Progenitor cell of endocrine pancreas (in vitro differentiated cells): ENCODE measurements around the gene GPC3. TPM values are rescaled to one million over a fixed set of nuclear protein-coding genes. Genes with fewer than 3 reads are reported as not detected.

Experiments
- DNase-seq: peaks from one replicate; pipeline ENCODE4 v3.0.0; 2021; ENCODE audit warnings: low spot score; ENCODE audit not compliant: unreplicated experiment
- H3K27ac Mint-ChIP-seq: 2 replicates; pipeline ENCODE4 v1.8.0; 2021; ENCODE audit warnings: mild to moderate bottlenecking, moderate library complexity, mixed read lengths
- H3K27me3 Mint-ChIP-seq: 2 replicates; pipeline ENCODE4 v1.8.0; 2021; ENCODE audit warnings: mixed read lengths
- H3K36me3 Mint-ChIP-seq: 2 replicates; pipeline ENCODE4 v1.8.0; 2022; ENCODE audit warnings: mixed read lengths; ENCODE audit not compliant: insufficient read depth
- H3K4me1 Mint-ChIP-seq: 2 replicates; pipeline ENCODE4 v1.8.0; 2021; ENCODE audit warnings: low read depth, mixed read lengths
- H3K4me3 Mint-ChIP-seq: 2 replicates; pipeline ENCODE4 v1.8.0; 2021; ENCODE audit warnings: low read depth, mild to moderate bottlenecking, moderate library complexity, mixed read lengths
- H3K9me3 Mint-ChIP-seq: 2 replicates; pipeline ENCODE4 v1.8.0; 2021; ENCODE audit warnings: low read depth, mixed read lengths
- CTCF ChIP-seq: fragments of 200-600 bp; sonication (generic); IDR thresholded peaks from one replicate; pipeline ENCODE4 v1.5.0; 2021; ENCODE audit warnings: antibody characterized with exemption, mild to moderate bottlenecking; ENCODE audit not compliant: unreplicated experiment
- total RNA-seq: library from RNA; stranded (reverse); gene quantifications from 2 replicates; pipeline ENCODE4 v1.2.1, GENCODE V29; 2021

GPC3 gene
- total RNA-seq, 1 donor from 2014 or later = 197 TPM

- peaks cover 11% of the 10 kb centered on the region for H3K9me3 Mint-ChIP-seq
- no peak overlapping the region for H3K4me3 Mint-ChIP-seq
- H3K4me1 Mint-ChIP-seq = peaks cover 2% of the 10 kb centered on the region
- no peak for DNase-seq
- peaks cover 12% of the 10 kb centered on the region for H3K36me3 Mint-ChIP-seq
- H3K27ac Mint-ChIP-seq = no peak overlapping the region
- no peaks in the 10 kb centered on the region for H3K27me3 Mint-ChIP-seq
- no peak for TF ChIP-seq CTCF
Measured at GRCh38 chrX:133956570-133957340, 28.6 kb downstream of the GPC3 start.

- H3K36me3 Mint-ChIP-seq = peaks cover 12% of the 10 kb centered on the region
- peak overlapping the region; percentile 51 for H3K27ac Mint-ChIP-seq
- H3K9me3 Mint-ChIP-seq = peaks cover 11% of the 10 kb centered on the region
- no peak for TF ChIP-seq CTCF
- no peak for DNase-seq
- peaks cover 2% of the 10 kb centered on the region for H3K4me1 Mint-ChIP-seq
- H3K4me3 Mint-ChIP-seq = no peak overlapping the region
- H3K27me3 Mint-ChIP-seq = no peaks in the 10 kb centered on the region
Measured at GRCh38 chrX:133953785-133954355, 31.5 kb downstream of the GPC3 start.

- H3K36me3 Mint-ChIP-seq = peaks cover 12% of the 10 kb centered on the region
- H3K27ac Mint-ChIP-seq = no peak overlapping the region
- H3K4me3 Mint-ChIP-seq = no peak overlapping the region
- peaks cover 5% of the 10 kb centered on the region for H3K4me1 Mint-ChIP-seq
- H3K27me3 Mint-ChIP-seq = no peaks in the 10 kb centered on the region
- peaks cover 11% of the 10 kb centered on the region for H3K9me3 Mint-ChIP-seq
- DNase-seq = no peak
- no peak for TF ChIP-seq CTCF
Measured at GRCh38 chrX:133953078-133953477, 32.3 kb downstream of the GPC3 start.

GRCh38 chrX:133951098-133951497, 34.3 kb downstream of the GPC3 start:
- Mint-ChIP-seq H3K27ac (no peak overlapping the region), H3K27me3 (no peaks in the 10 kb centered on the region), H3K36me3 (peaks cover 12% of the 10 kb centered on the region), H3K4me3 (no peak overlapping the region), H3K9me3 (peaks cover 11% of the 10 kb centered on the region), H3K4me1 (peaks cover 17% of the 10 kb centered on the region)
- TF ChIP-seq CTCF = no peak
- no peak for DNase-seq

- no peak for TF ChIP-seq CTCF
- Mint-ChIP-seq H3K27ac (no peak overlapping the region), H3K27me3 (no peaks in the 10 kb centered on the region), H3K36me3 (peaks cover 11% of the 10 kb centered on the region), H3K4me1 (peaks cover 17% of the 10 kb centered on the region), H3K4me3 (no peak overlapping the region), H3K9me3 (peaks cover 9% of the 10 kb centered on the region)
- no peak for DNase-seq
Measured at GRCh38 chrX:133950214-133950613, 35.2 kb downstream of the GPC3 start.
